Measurements from ENCODE around the gene CHCHD6.

DNA sequence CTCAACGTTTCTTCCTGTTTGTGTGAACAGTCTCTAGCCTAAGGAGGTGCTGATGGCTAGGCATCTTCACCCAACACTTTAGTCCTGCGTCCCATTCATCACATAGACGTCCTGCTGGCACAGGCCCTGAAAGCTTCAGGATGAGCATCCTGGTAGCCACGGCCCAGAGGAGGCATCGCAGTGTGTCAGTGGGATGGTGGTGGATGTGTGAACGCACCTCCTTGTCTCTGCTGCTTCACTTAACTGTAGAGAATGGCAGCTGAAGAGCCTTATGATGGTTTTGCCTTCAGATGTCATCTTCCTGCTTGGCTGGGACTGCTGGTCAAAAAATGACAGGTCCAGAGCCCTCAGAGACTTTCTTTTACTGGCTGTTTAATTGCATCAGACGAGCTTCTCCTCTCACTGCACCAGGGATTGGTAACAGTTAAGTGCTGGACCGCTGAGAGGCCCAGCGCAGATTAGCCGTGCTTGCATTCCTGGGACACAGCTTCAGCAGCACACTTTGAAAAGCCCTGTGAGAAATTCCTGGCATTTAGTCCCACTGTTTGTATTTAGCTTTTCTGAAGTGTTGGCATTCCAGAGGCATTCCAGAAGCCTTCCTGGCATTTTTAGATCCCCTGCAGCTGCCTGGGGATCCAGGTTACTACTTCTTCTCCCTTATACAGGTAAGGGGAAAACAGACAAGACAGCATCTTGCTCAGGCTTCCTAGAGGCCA is 146.5 kb downstream of the CHCHD6 start:
- TF ChIP-seq, protein P1, sequence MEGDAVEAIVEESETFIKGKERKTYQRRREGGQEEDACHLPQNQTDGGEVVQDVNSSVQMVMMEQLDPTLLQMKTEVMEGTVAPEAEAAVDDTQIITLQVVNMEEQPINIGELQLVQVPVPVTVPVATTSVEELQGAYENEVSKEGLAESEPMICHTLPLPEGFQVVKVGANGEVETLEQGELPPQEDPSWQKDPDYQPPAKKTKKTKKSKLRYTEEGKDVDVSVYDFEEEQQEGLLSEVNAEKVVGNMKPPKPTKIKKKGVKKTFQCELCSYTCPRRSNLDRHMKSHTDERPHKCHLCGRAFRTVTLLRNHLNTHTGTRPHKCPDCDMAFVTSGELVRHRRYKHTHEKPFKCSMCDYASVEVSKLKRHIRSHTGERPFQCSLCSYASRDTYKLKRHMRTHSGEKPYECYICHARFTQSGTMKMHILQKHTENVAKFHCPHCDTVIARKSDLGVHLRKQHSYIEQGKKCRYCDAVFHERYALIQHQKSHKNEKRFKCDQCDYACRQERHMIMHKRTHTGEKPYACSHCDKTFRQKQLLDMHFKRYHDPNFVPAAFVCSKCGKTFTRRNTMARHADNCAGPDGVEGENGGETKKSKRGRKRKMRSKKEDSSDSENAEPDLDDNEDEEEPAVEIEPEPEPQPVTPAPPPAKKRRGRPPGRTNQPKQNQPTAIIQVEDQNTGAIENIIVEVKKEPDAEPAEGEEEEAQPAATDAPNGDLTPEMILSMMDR (IDR thresholded peaks at IDR 0.05): no peak
- TF ChIP-seq POLR2A (IDR thresholded peaks at IDR 0.05): no peak
